GM18861 (cell line): ENCODE data around the gene EXOC3L4.

Source experiments
- ATAC-seq: cut with Tn5 transposase; IDR thresholded peaks from one replicate; pipeline ENCODE4 v1.9.1; 2021; ENCODE audit not compliant: unreplicated experiment

Gene EXOC3L4

GRCh38 chr14:103070263-103070885, 24.2 kb upstream of the EXOC3L4 start:
- no peak for ATAC-seq

GRCh38 chr14:103070971-103071542, 23.5 kb upstream of the EXOC3L4 start:
- ATAC-seq, result no peak

GRCh38 chr14:103071544-103072251, 22.8 kb upstream of the EXOC3L4 start:
- ATAC-seq, result no peak

GRCh38 chr14:103072595-103073366, 21.7 kb upstream of the EXOC3L4 start:
- ATAC-seq, result no peak

- no peak for ATAC-seq
These were observed 21.1 kb upstream of the EXOC3L4 start for GRCh38 chr14:103073367-103073875.

- no peak for ATAC-seq
These were observed 20.4 kb upstream of the EXOC3L4 start for GRCh38 chr14:103073876-103074728.

- no peak for ATAC-seq
These were observed 19.7 kb upstream of the EXOC3L4 start for GRCh38 chr14:103074729-103075367.

- ATAC-seq, result no peak
These were observed 16.1 kb upstream of the EXOC3L4 start for GRCh38 chr14:103078420-103078749.

GRCh38 chr14:103078860-103079587, 15.5 kb upstream of the EXOC3L4 start:
- no peak for ATAC-seq

GRCh38 chr14:103081951-103082350, 12.6 kb upstream of the EXOC3L4 start:
- ATAC-seq, result no peak

GRCh38 chr14:103084021-103084919, 10.3 kb upstream of the EXOC3L4 start, which contains the start of gene LBHD2:
LBHD2 (plus strand) TSS chr14:103084210; CDS start chr14:103086013, 1,803 bp downstream.
- no peak for ATAC-seq

GRCh38 chr14:103085106-103086091, 9.1 kb upstream of the EXOC3L4 start:
- ATAC-seq, result no peak

GRCh38 chr14:103086771-103087342, 7.7 kb upstream of the EXOC3L4 start:
- ATAC-seq, result no peak

- ATAC-seq, result no peak
These were observed 7.1 kb upstream of the EXOC3L4 start for GRCh38 chr14:103087343-103087835.

- no peak for ATAC-seq
These were observed 5.6 kb upstream of the EXOC3L4 start for GRCh38 chr14:103088921-103089320.
